NCI-H2081 treated with DMSO at 0.1 percent for 48 hours (cell line): Measurements from ENCODE around the gene LYL1.

Source experiments
- DNase-seq: peaks from one replicate; lab custom pipeline; 2025; lab: John Stamatoyannopoulos, UW

The LYL1 gene

DNA sequence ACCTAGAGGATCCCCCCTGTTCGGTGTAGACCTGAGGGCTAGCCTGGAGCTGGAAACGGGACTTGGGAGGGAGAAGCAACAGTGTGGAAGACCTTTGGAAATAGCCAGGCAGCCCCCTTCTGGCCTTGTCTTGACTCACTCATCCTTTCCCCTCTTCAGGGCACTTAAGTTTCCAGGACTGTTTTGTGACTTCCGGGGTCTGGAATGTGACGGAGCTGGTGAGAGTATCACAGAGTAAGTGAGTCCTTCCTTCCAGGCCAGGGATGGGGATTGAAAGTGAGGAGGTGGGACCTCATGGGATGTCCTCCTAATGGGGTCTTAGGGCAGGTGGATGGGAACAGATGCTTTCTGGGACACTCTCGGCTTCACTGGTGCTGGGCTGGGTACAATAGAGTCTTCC lies 29.4 kb downstream of the LYL1 start:
- DNase-seq, result no peak

DNA sequence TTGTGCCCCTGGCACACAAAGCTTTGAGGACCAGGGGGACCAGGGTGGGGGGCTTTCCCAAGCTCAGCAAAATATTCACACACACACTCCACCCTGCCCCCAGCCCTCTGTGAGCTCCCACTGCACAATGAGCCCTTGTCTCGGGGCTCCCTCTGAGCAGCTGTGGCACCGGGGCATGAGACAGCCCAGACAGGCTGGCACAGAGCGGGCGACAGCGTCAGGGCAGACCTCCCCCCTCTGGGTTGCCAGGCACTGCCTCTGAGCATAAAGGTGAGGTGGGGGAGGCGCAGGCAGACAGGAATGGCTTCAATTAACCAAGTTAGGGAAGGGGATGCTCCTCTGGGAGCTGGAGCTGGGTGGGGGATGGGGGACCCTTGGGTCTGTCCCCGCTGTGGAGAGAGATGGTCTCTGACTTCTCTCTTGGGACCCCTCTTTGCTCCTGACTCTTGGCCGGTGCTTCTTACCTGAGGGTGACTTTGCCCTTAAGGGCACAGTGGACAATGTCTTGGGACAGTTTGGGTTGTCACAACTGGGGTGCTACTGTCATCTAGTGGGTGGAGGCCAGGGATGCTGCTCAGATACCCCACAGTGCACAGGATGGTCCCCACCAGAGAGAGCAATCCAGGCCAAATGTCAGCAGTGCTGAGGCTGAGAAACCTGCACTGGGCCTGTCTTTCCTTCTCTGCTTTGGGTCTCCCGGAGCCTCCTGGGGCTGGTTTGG lies 30.3 kb downstream of the LYL1 start:
- DNase-seq, result no peak

DNA sequence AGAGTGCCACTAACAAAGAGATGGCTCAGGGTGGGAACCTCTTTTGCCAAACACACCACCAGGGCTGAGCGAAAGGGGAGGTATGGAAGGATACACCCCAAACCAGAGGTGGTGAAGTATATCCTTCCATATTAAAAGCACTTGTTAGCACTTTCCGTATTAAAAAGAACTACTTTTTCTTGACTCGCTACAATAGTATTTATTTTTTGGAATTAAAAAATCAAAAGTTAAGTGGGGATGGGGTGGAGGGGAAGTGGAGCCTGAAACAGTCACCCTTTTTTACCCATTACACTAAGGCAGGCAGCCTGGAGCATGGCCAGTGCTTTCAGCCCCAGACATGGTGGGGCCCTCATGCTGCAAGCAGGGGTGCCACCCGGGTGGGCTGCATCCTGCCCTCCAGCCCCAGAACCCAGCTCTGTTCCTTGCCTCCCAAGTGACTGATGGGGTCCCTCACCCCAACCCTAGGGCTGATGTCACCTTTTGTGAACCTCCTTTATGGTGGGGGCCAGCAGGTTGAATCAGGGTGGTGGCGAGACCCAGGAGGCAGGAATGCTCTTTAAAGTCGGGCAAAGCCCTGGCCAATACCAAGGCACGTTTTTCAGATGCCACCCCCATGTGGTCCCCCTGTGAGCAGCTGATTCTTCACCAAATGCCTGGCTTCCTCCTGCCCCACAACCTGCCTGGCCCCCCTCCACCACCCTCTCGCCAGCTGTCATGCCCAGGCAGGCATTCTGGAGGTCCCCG lies 31.0 kb downstream of the LYL1 start:
- no peak for DNase-seq

DNA sequence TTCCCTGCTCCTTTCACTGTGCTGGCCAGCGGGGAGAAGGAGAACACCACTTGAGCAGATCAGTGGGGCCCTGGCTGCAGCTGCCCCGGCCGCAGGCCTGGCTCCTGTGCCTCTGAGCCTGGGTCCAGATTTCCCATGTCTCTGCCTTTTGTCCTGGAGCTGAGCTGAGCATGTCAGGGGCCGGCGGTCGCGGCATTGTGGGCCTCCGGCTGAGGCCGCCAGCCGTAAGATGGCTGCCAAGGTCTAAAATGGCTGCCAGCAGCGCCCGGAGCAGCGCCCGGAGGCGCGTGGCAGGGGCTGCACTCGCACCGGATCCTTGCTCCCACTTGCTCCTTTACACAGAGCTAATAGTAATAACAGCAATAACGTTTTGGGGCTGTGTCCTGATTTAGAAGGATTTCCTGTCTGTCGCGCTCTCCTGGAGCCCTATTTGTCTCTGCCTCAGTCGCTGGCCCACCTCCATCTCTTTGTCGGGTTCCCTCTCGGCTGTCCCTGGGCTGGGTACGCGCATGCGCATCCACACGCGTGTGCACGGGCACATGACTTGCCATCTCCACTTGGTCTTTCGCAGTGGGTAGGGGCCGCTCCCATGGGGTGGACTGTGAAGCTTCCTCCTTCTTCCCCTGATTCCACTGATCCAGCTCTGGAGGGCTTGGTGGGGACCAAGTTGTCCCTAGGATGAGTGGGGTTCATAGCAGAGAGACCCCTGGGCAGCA lies 32.1 kb downstream of the LYL1 start:
- no peak for DNase-seq

DNA sequence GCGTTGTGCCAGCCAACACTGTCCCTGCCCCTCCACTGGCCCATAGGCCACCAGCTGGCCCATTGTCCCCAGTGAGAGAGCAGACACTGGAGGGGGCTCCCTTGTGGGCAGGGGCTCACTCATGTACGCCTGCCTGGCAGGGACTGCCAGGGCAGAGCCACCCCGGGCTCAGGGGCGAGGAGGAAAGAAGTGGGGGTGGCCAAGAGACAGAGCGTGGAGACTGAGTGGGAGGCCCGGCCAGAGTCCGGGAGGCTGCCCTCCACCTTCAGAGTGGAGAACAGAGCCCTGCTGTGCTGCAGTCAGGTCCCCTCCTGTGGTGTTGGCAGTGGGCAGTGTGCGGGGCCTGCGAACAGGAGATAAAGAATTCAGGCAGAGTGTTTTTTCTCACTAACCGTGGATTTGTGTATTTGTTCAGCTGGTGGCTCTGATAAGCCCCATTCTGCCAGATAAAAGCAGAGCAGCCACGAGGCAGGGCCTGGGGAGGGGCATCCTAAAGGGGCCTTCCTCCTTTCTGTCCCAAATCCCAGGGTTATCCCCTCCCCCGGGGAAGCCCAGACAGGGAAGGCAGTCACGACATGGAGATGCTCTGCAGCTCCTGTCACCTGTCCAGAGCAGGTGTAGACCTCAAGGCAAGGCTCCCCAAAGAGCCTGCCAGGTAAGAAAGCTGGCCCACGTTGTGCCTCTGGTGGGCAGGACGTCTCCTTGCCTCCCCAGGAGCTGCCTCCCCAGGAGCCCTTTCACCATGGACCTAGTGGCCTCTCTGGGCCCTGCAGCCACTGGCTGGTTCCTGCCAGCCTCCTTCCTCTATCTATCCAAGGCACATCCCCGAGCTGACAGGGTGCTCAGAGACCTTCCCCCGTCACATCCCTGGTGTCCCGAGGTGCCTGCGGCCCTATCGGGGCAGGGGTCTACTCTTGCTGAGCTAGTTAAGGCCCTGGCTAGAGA lies 33.0 kb downstream of the LYL1 start:
- DNase-seq, result no peak

DNA sequence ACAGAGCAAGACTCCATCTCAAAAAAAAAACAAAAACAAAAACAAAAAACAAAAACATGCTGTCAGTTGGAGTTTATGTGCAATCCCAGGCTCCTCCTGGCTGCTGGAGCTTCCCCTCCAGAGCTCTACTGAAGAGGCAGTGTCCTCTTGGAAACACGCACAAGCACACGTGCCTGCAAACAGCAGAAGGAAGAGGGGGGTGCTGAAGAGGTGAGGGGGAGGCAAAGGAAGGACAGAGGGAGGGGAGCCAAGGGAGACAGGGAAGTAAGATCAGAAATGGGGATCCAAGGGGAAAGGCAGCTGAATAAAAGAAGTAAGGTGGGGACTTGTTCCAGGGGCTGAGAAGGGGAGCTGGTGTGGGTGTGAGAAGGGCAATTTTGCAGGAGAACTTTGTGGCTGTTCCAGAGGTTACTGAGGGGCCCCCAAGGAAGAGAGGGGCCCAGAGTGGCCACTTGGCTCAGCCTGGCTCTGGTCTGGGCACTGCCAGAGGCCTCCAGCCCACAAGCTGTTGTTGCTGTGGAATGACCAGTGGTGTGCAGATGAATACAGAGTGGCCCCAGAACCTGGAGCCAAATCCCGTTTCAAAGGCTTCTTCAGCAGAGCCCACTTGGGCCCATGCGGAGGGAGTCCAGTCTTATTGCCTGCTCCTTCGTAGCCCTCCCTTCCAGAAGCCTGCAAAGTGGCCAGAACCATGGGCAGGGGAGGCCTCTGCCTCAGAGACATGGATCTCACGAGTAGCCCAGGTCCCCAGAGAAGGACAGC lies 34.4 kb downstream of the LYL1 start:
- DNase-seq, result no peak

DNA sequence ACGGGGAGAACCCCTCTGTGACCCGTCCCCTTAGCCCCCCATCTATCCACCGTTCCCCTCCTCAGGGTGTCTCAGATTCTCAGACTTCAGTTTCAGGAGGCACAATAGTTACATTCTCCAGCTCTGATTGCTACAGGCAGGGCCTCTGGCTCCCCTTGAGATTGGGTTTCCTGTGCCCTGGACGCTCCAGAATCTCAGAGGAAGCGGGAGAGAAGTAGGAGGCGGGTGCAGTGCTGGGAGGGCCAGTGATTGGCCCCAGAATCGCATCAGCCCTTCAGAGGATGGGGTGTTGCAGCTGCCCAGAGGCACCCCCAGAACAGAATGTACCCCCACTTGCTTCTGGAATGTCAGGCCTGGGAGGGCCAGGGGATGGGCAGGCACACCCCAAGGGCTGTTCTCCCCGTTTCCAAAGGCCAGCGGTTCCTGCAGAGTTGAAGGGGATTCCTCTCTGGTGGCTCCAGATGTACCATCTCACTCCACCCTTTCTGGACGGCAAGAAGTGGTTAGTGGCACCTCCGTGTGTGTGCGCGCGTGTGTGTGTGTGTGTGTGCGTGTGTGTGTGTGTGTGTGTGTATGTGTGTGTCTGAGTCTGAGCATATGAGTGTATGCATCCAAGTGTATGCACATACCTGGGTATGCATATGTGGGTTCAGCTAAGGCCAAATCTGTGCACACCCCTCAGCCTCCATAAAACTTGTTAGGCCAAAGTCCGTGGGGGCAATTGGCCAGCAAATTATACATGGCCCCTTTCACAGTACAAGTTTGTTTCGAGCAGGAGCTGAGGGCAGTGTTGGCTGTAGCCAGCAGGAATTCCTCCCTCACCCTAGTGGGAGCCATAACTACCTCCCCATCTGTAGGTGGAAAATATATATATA lies 35.5 kb downstream of the LYL1 start:
- DNase-seq, result no peak

DNA sequence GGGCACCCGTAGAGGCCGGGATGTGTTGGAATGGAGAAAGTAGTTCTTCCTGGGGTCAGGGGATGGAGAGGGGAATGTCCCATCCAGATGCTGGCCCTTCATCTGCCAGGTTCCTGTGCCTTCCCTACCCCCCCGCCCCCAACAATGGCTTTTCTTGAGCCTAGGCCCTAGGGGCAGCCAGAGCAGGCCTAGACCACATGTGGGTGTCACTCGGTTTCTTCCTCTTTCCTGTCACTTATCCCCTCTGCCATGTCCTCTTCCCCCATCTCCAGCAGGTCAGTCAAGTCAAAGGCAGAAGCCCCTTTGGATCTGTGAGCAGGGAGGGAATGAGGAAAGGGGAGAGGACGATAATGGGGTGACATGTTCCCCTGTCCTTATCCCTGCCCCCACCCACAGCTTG lies 36.4 kb downstream of the LYL1 start:
- no peak for DNase-seq

DNA sequence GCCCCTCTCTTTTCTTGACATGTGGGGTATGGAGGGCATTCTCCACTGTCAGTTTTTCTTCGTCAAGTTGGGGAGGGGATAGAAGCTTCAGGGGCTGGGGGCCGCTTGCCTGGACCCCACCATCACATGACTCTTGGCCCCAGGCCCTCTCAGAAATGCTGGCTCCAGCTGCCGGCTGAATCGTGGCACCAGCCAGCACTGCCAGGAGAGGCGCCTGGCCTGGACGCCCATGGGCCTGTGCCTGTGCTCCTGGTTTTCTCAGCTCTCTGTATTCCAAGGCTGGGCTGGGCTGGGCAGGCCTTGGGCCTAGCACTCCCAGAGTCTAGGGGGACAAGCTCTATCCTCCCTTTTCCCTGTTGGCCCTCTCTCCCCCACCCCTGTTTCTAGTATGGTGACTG lies 38.6 kb downstream of the LYL1 start:
- no peak for DNase-seq

DNA sequence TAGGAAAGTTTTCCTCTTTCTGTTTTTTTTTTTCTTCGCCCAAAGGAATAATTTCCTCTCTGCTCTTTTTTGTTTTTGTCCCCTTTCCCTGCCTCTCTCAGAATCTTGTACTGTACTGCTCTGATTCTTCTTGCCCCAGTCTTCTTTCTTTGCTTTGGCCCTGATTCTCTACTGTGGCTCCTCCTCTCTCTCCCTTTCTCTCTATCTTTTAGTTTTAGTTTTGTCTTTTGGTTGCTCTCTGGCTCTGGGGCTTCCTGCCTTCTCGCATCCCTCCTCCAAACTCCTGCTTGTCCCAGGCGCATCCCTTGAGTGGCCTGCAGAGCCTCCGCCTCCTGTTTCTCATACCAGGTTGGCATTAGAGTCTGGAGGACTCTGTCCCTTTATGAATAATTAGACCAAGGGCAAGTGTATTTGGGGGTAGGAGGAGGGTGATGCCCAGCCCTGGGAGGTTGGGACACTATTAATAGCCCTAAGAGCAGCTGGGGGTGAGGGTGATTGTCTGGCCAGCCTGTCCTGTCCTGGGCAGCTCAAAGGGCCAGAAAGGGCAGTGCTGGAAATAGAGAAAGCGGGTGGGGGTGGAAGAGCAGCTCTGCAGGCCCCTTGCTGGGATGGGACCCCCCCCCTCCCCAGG lies 39.1 kb downstream of the LYL1 start:
- no peak for DNase-seq

DNA sequence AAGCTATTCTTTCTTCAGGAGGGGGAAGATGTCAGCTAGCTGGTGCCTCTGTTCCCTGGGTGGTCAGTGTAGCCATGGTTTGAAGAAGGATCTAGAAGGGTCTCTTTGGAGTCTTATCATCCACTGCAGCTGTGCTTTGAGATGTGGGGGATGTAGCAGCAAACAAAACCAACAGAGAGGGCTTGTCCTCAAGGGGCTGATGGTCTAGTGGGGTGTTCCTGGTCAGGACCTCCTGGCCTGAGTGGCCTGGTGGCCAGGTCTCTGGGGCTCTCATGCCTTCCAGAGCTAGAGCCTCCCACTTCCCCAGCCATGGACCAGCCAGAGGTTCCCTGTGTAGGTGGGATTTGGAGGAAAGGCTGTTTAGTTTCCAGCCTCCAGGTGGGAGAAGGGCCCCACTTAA lies 40.3 kb downstream of the LYL1 start:
- DNase-seq, result no peak

DNA sequence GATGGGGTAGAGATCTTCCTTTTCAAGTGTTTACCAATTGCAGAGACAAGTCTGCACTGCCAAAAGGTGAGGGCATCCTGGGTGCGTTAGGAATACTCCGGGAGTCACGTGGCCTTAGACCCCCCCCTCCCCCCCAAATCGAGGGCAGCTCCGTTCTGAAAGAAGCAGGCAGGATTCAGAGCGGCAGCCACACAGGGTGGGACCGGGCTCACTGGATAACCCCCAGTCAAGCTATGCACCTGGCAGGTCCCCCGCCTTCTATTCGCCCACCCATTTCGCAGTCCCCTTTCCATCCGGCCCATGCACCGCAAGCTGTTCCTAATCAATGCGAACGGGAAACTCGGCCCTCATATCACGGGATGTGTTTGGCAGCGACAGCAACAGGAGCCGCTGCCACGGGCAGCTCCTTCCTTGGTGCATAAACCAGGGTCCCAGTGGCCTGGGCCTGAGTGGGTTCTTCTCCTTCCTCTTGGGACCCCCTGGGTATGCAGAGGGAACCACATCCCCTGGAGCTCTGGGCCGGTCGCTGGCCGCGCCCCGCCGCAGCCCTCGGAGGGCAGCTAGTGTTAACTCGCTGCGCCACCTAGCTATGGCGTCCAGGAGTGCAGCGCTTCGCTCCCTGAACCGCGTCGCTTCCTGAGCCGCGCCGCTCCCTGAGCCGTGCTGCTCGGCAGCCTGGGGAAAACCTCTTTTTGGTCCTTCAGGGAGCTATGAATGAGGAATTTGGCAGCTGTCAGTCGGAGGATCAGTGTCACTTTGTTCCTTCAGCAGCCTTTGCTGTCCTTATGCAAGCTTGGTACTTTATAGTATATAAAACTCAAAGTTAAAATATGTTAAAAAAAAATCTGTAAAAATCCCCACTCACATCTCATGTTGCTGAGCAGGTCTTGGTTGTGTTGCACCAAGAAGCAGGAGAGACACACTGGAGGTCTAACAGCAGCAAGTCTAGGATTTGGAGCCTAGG lies 41.4 kb downstream of the LYL1 start:
- peak; percentile 12 for DNase-seq

DNA sequence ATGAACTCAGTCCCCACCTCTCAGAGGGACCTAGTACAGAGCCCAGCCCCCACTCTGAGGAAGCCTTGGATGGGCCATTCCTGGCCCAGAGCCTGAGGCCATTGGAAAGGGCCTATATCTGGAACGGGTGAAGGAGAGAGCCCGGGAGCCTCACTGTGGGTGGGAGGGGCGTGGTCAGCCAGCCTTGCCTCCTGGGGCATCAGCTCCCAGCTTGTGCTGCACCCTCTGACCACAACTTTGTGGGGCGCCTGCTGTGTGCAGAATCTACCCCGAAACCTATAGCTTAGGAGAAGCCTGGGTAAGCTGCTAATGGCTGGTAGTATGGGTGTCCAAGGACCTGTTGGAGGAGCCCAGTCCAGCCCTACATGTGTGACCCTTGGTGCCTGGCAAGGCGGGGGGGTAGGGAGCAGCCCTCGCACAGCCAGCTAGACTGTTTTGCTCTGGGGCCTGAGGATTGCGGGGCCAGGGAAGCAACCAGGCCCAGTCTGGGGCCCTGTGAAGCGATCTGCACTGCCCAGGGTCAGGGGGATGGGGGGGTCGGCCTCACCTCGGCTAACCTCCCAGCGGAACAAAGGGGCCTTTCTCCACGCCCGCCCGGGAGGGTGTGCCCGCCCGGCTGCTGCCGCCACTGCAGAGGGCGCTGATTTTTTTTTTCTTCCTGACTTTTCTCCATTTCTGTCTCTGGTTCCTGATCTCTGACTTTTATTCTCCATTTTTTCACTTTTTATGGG lies 42.3 kb downstream of the LYL1 start:
- DNase-seq, result no peak

DNA sequence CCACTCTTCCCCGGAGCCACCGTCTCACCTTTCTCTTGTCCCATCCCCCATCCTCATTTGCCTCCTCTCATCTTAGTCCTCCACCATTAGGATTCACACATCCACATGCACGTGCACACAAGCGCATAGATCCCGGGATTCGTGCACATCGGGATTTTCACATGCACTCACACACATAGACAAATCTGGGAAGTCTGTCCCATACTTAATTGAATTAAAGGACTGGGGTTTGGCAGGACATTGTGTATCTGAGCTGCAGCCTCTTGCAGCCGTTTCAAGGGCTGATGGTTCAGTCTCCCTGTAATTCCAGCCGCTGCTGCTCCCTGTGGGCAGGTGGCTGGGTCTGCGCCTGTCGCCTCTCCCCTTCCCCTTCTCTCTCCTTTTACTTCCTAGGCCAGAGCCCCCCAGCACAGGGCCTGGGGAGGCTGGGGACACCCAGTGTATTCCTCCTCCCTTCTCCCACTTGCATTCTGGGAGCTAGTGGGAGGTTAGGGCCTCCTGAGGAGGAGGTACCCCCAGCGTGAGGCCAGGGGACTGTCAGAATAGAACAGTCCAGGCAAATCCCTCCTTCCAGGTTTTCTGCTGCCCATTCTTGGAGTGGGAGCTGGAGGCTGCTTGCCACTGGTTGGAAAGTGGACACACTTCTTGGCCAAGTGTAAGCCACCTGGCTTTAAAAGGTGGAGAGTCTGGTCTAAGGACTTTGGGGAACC lies 43.6 kb downstream of the LYL1 start:
- no peak for DNase-seq

DNA sequence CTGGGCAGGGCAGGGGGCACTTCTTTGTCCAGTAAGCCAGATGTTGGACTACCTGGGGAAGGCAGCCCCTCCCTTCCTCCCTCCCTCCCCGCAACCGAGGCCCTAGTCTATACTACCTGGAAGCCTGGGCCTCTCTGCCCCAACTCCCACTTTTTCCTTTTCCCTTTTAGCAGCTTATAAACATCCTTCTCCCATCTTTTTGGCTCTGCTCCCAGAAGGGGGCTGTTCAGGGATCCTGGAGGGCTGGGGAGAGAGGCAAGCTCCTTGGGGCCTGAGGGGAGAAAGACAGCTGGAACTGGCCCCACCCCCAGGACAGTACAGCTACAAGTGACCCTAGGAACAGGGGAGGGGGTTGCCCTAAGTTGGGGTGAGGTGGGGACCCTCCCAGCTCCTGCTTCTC lies 44.9 kb downstream of the LYL1 start:
- DNase-seq, result no peak

DNA sequence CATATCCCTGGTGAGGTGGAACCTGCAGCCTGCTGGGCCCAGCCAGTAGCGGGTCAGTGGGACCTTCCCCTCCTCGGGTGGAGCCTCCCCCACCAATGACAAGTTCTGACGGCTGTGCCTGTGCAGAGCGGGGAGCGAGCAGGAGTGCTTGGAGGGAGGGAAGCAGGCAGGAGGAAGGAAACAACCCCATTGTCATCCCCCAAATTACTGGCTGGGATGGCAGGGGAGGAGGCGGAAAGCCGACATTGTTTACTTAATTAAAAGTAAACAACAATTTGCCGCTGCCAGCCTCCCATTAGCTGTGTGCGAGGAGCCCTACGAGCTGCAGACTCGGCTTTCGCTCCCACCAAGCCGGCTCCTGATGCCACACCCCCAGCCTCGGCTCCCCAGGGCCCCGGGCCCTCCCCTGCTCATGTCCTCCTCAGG lies 45.5 kb downstream of the LYL1 start:
- no peak for DNase-seq

DNA sequence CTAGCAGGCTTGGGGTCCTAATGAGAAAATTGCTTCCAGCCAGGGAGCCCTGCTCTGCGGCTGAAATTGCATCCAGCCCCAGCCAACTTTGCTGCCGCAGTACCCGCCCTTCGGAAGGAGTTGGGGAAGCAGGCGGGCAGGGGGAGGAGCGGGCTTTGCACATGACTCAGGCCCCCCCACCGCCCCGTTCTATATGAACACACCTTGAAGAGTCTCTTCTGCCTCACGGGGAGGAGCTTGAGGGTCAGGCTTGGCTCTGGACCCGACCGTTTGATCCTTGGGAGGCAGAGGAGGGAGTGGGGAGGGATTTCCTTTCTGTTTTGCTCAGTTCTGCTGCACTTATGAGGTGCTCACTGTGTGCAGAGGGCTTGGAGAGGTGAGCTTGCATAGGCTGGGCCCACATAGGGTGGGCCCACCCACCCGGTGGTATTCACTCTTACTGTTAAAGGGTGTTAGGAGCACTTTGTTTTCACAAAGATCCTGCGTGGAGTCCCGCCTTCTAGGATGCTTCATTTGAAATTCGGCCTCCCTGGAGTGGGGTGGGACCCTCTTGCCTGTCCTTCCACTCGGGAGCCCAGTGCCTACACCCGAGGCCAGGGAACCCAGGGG lies 46.5 kb downstream of the LYL1 start:
- no peak for DNase-seq
